NK-92 treated with Interleukin-12 subunit alpha and Interleukin-12 subunit beta, amount 100 ng/mL, for 24 hours (cell line): ENCODE measurements around the gene SMARCB1.

Experiments used
- DNase-seq: peaks from one replicate; lab custom pipeline; 2025; lab: John Stamatoyannopoulos, UW

The SMARCB1 gene

GRCh38 chr22:23831781-23832180 is 45.0 kb downstream of the SMARCB1 start:
- DNase-seq: no peak

- DNase-seq: no peak
Observed at GRCh38 chr22:23832226-23833016, 45.7 kb downstream of the SMARCB1 start.

- DNase-seq: no peak
Observed at GRCh38 chr22:23833017-23833751, 46.4 kb downstream of the SMARCB1 start.

- no peak for DNase-seq
Observed at GRCh38 chr22:23833911-23834317, 47.1 kb downstream of the SMARCB1 start.

- DNase-seq: no peak
Observed at GRCh38 chr22:23834406-23834792, 47.6 kb downstream of the SMARCB1 start.

GRCh38 chr22:23834793-23835483 is 48.2 kb downstream of the SMARCB1 start:
- no peak for DNase-seq

DNA sequence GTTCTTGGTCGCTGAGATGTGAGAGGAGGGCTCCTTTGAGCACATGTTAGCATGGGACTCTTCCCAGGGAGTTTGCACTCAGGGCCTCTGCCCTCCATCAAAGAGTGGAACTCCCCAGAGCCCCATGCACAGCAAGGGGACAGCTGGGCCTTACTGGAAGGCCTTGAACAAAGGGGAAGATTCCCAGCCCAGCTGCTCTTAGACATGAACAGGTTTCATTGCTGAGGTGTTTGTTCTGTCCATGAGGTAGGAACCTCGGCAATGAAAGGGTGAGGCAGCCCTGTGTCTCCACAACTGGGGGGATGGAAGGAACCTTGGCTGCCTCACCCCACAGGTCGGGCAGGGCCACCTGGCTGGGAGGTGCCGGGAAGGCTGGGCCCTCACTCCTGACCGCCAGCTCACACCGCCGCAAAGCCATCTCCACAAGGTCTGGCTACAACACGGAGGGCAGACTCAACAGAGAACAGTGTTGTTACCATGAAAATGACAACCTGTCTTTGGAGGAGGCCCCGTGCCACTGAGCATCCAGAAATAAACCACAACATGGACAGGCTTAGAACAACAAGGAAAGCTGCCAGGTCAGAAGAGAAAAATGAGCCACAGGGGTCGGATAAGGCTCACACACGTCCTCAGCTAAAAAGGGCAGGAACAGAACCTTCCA is 48.8 kb downstream of the SMARCB1 start:
- no peak for DNase-seq

DNA sequence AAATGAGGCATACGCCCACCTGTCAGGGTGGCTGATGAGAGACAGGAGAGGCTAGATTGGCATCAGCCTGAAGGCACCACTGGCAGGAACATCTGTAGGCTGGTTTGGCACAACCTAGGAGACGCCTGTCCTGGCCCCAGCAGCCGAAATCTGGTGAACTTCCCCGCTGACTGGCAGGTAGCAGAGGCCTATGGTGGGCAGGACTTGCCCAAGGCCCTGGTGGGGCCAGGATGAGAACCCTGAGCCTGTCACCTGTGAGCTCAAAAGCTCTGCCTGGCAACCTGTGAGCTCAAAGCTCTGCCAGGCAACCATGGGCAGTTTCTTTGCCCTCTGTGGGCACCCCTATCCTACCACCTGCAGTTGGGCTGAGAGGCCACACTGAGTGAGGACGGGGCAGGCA is 49.5 kb downstream of the SMARCB1 start:
- DNase-seq: no peak

DNA sequence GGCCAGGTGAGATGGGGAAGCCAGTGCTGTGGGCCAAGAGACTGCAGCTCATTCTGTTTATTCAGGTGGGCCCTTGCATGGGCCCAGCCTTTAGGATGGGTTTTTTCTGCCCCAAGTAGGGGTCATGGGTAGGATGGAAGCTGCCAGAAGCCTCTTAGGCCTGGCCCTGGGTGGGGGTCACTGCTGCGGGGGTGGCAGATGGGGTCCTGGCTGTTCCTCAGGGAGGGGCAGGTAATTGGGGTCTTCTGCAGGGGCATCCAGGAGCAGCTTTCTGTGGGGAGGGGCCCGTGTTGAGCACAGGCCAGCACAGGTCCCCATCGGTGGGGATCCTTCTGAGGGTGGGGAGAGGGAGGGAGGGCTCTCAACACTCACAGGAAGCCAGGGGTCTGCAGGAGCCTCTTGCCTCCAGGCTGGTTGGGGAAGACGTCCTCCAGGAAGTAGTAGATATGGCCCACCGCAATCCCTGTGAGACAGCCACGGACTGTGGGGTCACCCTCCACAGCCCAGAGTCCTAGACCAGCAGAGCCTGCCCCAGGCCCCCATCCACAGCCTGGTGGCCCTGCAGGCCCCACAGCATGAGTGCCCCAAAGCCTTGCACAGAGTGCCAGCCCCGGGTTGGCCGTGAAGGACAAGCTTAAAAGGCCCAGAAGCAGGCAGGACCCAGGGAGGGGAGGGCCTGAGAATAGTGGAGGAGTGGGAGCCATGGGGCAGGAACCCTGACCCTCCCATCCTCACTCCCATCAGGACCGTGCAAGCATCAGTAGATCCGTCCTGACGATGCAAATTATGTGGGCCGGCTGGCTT is 50.1 kb downstream of the SMARCB1 start:
- DNase-seq: no peak

DNA sequence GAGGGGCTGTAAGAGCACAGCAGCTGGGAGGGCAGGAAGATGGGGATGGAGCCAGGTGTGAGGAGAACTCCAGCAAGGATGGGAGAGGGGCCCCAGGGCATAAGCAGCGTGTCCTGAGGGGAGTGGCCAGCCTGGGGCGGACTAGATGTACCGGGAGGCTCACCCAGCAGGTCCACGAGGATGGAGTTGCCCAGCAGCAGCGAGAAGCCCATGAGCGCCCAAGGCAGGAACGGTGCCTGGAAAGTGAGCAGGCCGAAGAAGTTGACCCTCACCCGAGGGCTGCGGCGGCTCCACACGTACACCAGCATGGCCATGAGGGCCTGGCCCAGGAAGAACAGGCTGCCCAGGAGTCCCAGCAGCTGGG is 50.7 kb downstream of the SMARCB1 start:
- DNase-seq: no peak

- DNase-seq: no peak
Observed at GRCh38 chr22:23837911-23838680, 51.3 kb downstream of the SMARCB1 start.

- peak; percentile 90 for DNase-seq
Observed at GRCh38 chr22:23838681-23839468, 52.1 kb downstream of the SMARCB1 start, which contains the start of gene DERL3. TSS of gene DERL3 (minus strand) at chr22:23839006. CDS start at chr22:23838987, 19 bp downstream.

- DNase-seq: no peak
Observed at GRCh38 chr22:23840026-23840425, 53.3 kb downstream of the SMARCB1 start.

DNA sequence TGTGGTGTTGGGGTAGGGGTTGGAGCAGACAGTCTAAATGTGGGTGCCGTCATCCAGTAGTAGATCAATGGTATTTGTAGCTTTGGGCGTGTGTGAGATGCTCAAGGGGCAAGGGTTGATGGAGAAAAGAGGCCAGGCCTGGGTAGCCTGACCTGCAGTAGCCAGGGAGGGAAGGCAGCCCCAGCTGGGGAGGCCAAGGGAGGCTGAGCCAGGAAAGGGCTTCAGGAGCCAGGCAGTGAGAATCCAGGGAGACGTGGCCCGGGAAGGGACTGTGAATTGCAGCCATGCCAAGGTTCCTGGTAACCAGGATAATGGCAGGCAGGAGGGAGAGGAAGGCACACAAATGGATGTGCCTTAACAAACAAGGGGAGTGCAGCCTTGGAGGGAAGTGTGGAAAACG is 54.5 kb downstream of the SMARCB1 start:
- DNase-seq: no peak

DNA sequence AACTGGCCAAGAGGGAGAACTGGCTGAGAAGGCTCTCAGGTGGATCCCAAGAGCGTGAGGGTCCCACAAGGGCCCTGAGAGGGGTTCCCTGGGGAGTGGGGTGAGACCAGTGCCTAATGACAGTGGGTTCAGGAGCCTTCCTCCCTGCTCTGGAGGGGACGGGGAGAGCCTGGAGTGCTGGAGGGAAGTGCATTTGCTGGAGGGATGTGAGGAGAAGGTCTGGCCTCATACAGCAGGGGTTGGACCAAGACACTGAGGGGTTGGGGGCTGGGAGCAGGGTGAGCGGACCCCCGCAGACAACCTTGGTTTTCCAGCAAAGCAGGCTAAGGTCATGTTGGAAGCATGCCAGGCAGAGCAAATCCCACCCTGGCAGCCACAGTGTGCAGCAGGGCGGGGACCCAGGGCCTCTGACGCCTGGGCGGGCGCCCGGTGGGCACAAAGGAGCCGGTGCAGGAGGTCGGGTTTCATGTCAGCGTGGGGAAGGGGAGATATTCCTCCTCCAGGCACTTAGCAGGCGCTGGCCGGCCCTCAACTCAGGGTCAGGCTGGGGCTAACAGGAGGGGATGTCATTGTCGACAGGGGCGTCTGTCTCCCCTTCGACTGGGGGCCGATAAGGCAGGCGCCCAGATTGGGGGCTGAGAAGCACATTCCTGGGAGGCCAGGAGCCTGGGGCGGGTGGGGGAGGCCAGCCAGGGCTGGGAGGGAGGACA is 55.1 kb downstream of the SMARCB1 start:
- no peak for DNase-seq

- DNase-seq: no peak
Observed at GRCh38 chr22:23842599-23842998, 55.8 kb downstream of the SMARCB1 start.

DNA sequence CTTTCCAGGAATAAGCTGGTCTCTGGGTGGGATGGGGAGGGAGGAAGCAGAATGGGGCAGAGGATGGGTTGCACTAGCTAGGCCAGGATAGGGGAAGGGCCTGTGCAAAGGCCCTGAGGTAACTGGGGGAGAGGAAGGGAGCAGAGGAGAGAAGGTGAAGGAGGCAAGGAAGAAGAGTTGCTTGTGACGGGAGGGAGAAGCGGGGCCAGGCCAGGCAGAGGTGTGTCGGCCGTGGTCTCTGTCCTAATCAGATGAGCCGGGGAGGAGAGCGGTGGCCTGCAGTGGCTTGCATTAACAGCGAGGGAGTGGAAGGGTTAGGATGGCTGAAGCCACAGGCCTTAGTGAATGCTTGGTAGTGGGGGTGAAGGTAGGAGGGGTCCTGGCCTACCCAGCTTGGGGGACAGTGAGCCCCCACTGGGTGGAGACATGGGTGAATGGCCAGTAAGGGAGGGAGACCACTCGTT is 58.0 kb downstream of the SMARCB1 start:
- DNase-seq: no peak

GRCh38 chr22:23845265-23846080 is 58.7 kb downstream of the SMARCB1 start:
- DNase-seq: no peak
